Measurements from ENCODE around the gene MYO1H. TPM values are rescaled to one million over a fixed set of nuclear protein-coding genes. Genes with fewer than 3 reads are reported as not detected.

The MYO1H gene
- polyA plus RNA-seq, 4 donors, result 0.79 to 2.0 (median 0.95) TPM

DNA sequence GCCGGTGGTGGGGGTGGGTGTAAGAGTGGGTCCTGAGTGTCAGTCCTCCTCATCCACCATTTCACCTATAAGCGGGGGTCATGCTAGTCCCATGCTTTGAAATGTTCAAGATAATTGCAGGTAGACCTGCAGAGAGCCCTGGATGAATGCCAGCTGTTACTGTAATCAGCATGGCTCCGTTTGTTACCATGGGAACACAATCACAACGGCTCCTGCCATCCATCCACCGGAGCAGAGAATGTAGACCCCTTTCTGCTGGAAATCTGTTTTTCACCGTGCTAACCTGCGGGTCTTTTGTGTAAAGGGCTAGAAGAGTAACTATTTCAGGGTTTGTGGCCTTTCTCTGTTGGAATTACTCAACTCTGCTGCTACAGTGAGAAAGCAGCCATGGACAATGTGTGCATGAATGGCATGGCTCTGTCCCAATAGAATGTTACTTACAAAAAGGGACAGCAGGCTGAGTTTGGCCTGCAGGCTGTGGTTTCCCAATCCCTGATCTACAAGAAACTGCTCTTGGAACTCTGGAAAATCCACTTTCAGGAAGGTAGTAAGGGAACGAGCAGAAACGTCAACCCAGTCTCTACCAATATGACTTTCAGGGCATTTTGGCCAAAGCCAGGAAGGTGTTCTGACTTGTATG lies 93.3 kb downstream of the MYO1H start:
- no peak for DNase-seq (ENCODE audit: low read depth in 4 of 4, low spot score in 3 of 4)

DNA sequence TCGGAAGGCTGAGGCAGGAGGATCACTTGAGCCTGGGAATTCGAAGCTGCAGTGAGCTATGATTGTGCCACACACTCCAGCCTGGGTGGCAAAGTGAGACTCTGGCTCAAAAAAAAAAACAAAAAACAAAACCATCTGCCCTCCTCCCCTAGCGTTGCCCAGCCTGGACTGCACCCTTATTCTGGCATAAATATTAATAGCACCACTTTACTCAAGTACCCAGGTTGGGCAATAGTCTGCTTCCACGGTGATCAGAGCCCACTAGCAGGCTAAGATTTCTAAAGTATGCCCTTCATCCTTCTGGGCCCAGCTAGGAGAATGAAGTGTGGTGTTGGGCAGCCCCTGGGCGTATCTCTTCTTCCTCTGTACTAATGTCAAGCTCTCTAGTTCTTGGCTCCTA lies 96.1 kb downstream of the MYO1H start:
- DNase-seq (ENCODE audit: low read depth in 4 of 4, low spot score in 3 of 4), result no peak

DNA sequence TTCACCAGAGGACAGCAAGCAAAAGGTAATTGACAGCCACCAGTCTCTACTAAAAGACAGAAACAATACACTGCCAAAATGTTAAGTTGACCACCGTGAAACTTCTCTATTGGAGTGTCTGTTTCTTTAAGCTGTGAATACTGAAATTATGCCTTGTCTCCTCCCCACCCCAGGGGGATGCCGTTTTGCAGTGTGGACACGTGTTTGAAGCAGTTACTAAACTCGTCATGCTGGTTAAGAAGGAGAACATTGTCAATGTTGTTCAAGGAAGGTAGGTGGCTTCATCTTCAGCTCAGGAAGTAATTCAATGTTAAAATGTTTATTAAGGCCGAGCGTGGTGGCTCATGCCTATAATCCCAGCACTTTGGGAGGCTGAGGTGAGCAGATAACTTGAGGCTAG lies 96.6 kb downstream of the MYO1H start:
- DNase-seq (ENCODE audit: low read depth in 4 of 4, low spot score in 3 of 4), result no peak

DNA sequence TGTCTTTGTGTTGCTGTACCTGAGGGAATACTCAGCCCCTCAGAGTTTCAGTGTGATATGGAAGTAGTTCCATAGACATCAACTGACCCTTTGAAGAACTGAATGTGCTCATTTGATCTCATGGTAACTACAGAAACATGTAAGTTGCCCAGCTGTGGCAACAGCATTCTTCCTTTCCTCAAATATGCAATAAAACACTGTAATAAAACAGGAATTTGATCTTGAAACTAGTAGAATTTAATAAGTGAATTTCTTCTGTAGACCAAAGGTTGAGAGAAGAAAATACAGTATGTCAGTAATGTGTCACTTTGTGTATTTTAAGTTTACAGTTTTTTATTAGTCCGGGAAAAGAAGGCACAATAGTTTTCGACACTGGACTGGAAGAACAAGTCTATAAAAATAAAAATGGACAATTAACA lies 97.5 kb downstream of the MYO1H start:
- DNase-seq (ENCODE audit: low read depth in 4 of 4, low spot score in 3 of 4), result no peak

DNA sequence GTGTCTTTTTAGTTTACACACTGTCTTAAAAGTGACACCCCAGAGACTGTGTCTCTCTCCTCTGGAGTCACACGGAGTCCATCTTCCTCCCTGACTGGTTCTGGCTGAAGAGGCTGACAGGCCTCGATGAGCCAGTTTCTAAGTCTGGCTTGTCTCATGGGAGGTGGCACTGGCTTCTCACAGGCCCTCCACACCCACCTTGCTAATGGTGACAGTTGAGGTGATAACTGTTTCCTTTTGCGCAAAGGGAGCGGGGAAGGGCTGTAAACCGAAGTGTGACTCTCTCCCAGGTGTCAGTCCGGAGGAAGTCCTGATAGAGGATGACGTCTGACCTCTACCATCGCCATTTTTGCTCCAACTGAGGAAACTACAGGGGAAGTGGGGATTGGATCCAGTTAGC lies 99.2 kb downstream of the MYO1H start:
- no peak for DNase-seq (ENCODE audit: low read depth in 4 of 4, low spot score in 3 of 4)

DNA sequence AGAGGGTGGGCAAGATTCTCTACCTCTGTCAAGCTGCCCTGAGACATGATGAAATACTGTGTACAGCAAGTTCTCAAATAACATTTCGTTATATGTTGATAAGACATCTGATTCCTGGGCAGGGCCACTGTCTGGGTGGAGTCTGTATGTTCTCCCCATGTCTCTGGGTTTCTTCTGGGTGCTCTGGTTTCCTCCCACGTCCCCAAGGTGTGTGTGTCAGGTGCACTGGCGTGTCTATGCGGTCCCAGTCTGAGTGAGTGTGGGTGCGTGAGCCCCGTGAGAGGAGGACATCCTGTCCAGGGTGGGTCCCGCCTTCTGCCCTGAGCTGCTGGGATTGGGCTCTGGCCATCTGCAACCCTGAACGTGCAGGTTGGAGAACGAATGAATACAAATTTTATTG lies 99.8 kb downstream of the MYO1H start:
- DNase-seq (ENCODE audit: low read depth in 4 of 4, low spot score in 3 of 4), result no peak

DNA sequence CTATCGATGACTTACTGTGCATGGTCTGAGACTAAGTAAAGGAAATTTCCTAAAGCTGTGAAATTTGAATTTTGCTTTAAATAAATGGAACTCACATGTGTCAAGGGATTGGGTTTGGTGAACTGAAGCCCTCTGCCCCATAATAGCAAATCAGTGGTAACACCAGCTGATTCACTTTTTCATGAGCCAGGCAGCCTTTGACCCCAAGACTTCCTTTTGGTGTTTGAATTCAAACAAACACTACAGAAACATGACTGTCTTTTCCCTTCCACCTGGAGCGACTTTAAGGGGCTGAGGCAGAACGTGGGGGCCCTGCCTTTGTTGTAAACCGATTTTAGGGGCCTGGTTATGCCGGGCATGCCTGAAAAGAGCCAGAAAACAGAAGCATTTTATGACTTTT lies 100.6 kb downstream of the MYO1H start:
- DNase-seq (ENCODE audit: low read depth in 4 of 4, low spot score in 3 of 4), result no peak

DNA sequence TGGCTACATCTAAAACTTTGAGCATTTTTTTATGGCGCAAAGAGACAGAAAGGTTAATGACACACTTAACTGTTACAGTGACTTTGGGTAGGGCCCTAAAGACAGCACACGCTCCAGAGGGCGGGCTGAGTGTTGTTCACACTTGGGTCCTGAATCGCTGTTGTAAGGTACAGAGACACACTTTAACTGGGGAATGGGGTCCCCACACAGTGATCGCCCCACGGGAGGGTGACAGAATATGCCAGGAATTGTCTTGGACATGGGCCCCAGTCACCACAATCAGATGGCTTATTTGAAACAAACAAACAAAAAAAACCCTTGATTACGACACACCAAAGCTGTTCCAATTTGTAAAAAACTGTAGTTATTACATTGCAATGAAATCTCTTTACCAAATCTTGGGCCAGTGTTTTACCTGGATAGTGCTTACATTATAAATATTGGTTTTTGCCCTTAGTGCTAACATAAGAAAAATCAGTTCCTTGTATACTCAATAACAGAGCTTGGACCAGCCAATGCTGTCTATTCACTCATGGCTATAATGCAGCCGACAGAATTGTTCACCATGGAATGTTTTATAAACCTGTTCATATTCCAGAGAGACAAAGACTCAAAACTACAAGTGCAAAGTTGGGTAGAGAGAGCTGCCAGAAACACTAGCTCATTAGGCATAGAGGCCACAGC lies 101.1 kb downstream of the MYO1H start:
- no peak for DNase-seq (ENCODE audit: low read depth in 4 of 4, low spot score in 3 of 4)

DNA sequence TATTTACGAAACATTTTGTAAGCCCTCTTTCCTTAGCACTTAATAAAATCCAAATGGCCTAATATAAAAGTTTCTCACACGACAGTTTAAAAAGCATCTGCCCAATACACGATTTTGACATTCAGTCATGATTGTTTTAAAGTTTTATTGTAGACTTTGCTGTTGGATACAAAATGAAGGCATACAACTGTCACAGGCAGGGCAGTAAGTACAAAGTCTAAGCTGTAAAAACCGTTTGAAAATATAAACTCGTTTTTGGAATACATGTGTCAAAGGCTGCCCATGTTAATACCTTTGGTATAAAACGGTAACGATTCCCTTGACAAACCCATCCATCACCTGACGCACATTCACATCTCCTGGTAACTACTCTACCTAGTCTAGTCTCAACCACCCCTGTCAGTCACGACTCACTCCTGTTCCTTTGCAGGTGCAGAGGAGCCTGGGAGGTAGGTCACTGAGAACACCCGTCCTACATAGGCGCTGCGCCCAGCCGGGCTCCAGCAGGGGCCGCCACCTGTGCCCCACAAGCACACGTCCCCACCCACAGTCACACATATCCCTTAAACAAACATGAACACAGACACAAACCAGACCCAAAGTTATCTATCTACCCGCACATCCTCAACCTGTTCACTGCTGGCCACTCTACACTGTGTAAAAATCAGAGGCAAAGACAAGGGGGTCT lies 102.3 kb downstream of the MYO1H start:
- no peak for DNase-seq (ENCODE audit: low read depth in 4 of 4, low spot score in 3 of 4)

DNA sequence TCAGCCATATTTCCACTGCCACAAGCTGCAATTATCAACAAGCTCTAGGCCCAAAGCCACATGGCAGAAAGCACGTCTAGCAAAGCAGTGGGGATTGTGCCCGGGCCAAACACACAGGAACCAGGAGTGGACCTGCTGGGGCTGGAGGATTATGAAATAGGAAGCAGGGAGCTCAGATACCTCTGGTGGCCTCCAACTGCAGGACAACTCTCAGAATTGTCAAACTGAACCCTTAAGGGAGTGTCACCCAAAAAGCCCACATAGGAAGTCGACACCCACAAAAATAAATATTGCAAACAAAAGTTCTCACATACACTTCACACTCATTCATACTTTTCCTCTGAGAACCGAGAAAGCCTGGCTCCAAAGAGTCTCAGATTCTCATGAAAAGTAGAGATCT lies 103.3 kb downstream of the MYO1H start:
- DNase-seq (ENCODE audit: low read depth in 4 of 4, low spot score in 3 of 4), result no peak

DNA sequence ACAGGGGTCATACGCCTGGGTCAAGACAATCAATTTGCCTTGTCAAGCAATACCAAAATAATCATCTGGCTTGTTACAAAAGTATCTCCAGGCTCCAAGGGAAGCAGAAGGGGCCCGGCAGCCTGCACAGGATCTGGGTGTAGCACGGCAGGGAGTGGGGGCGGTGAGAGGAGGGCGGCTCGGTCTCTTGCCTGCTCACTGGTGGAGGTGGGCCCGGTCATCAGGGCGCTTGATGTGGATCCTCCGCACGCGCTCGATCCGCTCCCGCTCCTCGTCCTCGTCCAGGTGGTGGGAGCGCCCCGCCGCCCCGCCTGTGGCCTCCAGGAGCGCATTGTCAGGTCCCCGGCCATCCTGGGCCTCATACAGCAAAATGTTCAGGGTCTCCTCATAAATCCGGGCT lies 103.7 kb downstream of the MYO1H start:
- no peak for DNase-seq (ENCODE audit: low read depth in 4 of 4, low spot score in 3 of 4)

DNA sequence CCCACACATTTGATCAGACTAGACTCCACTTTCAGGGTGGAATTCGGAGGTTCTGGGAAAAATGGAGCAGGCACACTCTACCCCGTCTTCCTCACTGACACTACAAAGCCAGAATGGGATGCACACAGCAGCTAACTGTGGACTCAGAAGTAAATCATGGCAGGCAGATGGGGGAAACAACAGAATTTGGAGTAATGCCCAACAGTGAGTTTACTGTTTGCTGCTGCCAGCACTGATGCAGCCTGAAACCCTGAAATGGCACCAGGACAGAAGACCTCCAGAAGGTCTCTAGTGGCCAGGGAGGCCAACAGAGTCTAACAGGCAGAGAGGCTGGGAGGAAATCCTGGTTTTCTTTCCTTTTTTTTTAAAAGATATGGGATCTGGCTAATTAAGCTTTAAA lies 104.8 kb downstream of the MYO1H start:
- no peak for DNase-seq (ENCODE audit: low read depth in 4 of 4, low spot score in 3 of 4)

DNA sequence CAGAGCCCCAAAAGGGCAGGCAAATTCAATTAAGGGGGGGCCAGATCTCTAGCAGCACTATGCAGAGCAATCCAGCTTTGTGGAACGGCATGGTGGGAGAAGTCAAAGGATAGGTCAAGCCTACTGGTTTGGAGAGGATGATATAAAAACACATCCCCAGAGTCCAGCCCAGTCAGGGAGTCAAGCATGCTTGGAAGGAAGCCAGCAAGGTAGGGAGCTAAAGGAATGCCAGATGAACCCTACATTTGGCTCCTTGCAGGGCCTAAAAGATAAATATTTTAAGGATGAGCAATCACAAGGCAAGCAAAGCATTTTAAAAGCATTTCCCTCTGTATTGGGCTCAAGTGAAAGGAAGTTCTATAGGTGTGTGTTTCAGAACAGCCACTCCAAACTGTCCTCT lies 108.0 kb downstream of the MYO1H start:
- no peak for DNase-seq (ENCODE audit: low read depth in 4 of 4, low spot score in 3 of 4)

DNA sequence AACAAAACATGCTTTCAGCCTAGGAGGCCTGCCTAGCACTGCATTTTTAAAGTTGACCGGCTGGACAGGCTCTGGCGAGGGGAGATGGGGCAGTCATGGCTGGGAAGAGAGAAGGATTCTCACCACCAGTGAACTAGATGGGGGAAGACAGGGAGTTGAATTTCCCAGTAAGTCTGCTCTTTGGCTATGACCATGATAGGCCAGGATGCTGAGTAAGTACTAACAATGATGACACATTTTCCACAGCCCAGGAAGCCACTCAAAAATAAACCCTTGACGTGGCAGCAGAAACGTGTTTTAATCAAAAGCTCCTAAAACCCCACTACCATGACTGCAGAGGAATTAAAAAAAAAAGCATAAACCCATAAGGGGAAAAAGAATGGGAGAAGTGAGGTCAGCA lies 110.4 kb downstream of the MYO1H start:
- DNase-seq (ENCODE audit: low read depth in 4 of 4, low spot score in 3 of 4), result no peak

DNA sequence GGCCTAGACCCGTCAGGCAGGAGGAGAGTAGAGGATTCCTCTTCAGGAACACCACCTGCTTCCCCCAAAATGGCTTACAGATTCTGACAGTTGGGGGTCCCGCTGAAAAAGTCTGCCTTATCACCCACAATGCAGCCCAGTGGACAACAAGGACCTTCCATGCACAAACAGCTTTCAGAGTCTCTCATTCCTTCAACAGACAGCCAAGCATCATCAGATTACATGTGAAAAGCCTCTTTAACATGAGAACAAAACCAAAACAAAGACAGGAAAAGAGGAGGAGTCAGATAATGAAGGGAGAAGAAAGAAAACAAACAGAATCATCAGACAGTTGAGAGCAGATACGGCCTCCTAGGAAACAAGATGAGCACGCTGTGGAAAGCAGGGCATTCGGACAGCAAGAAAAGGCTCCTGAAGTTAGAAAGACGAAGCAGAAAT lies 111.1 kb downstream of the MYO1H start:
- no peak for DNase-seq (ENCODE audit: low read depth in 4 of 4, low spot score in 3 of 4)

DNA sequence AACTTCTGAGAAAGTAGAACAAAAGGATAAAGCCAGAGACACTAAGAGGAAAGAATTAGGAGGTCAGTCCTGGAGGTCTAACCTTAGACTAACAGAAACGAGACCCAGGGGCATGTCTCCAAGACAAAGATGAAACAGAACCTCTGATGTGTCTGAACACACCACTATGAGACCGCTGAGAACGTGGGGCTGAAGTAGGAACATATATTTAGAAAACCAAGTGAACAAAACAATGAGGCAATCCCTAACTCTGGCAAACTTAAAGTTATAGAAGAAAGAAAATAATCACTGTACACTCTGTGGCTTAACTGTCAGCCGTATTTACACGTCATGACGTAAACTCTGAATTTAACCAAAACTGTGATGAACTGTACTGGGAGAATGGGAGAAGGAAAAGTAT lies 111.5 kb downstream of the MYO1H start:
- no peak for DNase-seq (ENCODE audit: low read depth in 4 of 4, low spot score in 3 of 4)

DNA sequence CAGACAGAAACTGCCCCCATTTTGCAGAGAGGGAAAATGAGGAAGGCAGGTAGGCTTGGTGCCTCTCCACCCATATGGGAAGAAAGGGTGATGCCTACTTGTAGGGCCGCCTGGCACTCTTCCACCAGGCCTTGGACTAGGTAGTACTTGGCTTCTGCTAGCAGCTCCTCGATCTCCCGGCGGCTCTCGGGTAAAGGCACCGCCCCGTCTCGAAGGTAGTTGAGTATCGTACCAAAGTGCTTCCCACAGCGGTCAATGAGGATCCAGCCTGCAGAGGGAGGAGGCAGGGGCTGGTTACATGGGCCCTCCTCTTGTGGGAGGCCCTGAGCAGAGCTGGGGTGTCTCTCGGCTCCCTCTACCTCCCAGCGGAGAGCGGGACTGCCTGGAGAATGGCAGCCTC lies 112.8 kb downstream of the MYO1H start:
- DNase-seq (ENCODE audit: low read depth in 4 of 4, low spot score in 3 of 4), result no peak

DNA sequence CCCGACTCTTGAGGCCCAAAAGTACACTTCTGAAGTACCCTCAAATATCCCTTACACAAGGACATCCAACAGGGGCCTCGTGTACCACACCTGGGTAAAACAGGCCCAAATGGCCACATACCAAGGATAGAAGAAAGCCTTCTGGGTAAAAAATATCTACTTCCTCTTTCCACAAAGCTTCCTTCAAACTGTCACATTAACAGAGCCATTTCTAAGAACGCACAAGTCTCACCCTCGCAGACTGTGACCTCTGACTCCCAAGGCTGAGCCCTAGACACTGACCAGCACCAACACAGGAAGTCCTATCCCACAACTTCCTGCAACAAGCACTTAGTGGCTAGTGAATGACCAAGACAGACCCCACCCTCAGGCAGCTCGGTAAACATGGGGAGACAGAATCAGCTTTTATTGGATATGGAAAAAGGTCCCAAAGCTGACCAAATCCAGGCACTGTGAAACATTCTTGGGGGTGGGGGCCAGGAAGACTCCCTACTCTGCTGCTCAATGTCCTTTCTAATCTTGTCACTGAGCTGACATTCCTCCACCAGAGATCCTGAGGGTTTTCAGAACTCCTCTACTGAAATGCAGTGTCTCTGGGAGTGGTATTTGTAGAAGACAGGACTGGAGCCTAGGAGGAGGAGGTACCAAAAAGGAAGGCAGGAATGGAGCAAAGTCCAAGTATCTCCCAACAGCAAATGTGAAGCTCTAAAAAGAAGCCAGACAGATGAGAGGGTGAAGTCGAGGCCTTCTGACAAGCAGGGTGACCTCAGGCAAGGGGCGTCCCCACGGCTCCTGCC lies 113.5 kb downstream of the MYO1H start:
- DNase-seq (ENCODE audit: low read depth in 4 of 4, low spot score in 3 of 4), result no peak

DNA sequence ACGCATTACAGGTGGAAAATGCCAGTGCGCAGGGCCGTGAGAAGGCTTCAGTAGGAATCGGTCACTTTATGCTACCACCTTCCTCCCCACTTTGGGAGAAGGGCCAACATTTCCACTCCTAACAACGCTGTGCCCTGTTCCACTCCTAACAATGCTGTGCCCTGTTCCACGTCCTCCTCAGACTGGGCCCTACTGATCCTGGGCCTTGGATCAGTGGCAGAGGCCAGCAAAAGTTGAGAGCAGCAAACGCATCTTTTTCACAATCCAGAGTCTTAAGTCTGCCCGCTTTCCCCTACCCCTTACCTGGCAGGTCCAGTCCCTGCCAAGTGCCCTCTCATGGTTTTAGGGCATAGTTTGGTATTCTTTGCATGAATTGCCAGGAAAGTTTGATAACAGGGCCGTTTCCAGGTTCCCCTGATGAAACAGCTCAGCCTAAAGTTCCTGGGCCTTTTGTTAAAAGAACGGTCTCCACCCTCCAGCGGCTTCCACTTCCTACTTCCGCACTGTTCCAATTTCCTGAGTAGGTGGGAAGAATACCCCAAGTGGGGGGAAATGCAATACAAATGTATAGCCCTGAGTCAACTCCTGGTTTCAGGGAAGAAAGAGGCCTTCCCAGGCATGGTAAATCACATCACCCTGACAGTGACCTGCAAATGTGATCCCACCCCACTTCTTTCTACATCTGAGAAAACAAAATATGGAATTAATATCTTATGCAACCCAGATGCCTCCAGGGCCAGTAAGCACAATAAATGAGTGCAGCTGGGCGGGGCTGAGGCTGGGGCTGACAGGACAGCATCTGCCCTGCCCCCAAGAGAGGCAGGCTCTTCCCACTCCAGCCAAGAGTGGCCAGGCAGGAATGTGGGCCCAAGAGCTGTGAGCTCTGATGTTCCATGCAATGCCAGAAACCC lies 114.4 kb downstream of the MYO1H start:
- DNase-seq (ENCODE audit: low read depth in 4 of 4, low spot score in 3 of 4), result no peak
